Stimulated activated CD4-positive, alpha-beta T cell treated with anti-CD3 and anti-CD28 coated beads, Interleukin-4, amount 100 ng/mL, for 48 hours (primary cell): ENCODE measurements around the gene SPIN1.
"Not testable (repeated sequence)": the region's sequence is repeated elsewhere in the genome, so short reads cannot be mapped to it uniquely, and the experiment has no call there.

ENCODE experiments used
- DNase-seq, 2 donors: peaks; one replicate each; pipeline ENCODE4 v3.0.0-alpha.2; 2020; ENCODE audit warnings: low read depth in 2 of 2

SPIN1 gene

GRCh38 chr9:88388203-88388885 is at the start of gene SPIN1:
TSS of gene SPIN1 (plus strand) at chr9:88388444. CDS start at chr9:88426540, 38,096 bp downstream.
- DNase-seq = peak; percentile 75 to 79

DNA sequence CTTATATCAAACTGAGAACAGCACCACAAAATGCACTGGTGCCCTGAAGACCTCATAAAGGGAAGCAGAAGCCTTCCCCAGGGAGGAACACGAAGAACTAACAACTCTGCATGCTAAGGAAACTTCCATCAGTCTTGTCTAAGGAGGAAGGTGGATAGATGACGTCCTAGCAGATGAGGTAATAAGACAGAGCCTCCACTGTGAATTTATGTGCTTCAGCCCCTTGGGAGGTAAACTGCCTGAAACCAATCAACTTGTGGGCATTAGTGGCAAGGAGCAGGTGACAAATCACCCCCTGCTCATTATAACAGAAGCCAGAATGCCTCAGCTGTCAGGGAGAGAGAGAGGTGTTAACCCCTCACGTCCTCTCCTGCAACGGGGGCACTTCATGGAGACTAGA is 48.9 kb upstream of the SPIN1 start:
- DNase-seq = no peak

- DNase-seq = no peak
These were observed 46.0 kb upstream of the SPIN1 start for GRCh38 chr9:88342246-88342645.

DNA sequence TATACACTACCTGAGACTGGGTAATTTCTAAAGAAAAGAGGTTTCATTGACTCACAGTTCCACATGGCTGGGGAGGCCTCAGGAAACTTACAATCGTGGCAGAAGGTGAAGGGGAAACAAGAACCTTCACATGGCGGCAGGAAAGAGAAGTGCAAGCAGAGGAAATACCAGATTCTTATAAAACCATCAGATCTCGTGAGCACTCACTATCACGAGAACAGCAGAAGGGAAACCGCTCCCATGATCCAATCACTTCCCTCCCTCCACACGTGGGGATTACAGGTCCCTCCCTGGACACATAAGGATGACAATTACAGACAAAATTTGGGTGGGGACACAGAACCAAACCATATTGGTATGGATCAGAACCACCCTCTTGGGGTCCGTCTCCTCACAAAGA is 44.2 kb upstream of the SPIN1 start:
- no peak for DNase-seq

DNA sequence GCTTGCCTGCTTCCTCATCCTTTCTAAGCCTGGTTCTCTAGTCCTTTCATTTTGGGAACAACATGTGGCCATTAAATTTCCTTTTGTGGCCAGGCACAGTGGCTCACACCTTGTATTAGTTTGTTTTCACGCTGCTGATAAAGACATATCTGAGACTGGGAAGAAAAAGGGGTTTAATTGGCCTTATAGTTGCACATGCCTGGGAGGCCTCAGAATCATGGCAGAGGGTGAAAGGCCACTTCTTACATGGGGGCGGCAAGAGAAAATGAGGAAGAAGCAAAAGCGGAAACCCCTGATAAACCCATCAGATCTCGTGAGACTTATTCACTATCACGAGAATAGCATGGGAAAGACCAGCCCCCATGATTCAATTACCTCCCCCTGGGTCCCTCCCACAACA is 37.9 kb upstream of the SPIN1 start:
- not testable (repeated sequence) for DNase-seq

GRCh38 chr9:88355166-88355565 is 33.1 kb upstream of the SPIN1 start:
- DNase-seq = no peak

GRCh38 chr9:88357250-88357649 is 31.0 kb upstream of the SPIN1 start:
- DNase-seq = not testable (repeated sequence)

DNA sequence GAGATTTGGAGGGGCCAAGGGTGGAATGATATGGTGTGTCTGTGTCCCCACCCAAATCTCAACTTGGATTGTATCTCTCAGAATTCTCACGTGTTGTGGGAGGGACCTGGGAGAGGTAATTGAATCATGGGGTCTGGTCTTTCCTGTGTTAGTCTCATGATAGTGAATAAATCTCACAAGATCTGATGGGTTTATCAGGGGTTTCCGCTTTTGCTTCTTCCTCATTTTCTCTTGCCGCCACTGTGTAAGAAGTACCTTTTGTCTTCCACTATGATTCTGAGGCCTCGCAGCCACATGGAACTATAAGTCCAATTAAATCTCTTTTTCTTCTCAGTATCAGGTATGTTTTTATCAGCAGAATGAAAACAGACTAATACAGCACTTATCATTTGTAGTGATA is 29.5 kb upstream of the SPIN1 start:
- DNase-seq = no peak

DNA sequence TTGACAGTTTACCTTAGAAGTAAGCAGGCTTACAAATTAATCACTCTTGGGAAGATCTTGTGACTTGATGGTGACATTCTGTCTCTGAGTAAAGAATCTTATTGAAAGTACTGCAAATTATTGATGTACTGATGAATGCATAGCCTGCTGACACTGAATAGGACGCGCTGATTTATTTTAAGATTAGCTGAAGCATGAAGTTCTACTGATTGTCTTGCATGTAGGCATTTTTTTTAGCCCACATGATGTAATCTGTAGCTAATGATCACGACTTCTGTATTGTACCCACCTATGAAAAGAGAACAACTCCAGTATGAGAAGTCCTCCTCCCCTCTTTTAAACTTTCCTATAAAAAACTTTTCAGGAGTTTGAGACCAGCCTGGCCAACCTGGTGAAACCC is 28.3 kb upstream of the SPIN1 start:
- no peak for DNase-seq

GRCh38 chr9:88362681-88363080 is 25.6 kb upstream of the SPIN1 start:
- DNase-seq = no peak

DNA sequence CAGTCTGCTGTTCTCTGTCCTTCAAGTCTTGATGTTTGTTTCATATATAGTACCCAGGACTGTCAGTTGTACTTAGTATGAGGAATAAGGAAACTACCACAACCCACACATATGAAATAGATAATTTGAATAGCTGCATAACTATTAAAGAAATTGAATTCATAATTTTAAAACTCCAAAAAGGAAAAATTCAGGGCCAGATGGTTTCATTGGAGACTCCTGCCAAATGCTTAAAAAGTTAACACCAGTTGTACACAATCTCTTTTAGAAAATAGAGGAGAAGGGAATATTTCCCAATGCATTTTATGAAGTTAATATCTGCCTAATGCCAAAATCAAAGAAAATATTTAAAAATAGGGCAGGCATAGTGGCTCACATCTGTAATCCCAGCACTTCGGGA is 24.6 kb upstream of the SPIN1 start:
- no peak for DNase-seq

DNA sequence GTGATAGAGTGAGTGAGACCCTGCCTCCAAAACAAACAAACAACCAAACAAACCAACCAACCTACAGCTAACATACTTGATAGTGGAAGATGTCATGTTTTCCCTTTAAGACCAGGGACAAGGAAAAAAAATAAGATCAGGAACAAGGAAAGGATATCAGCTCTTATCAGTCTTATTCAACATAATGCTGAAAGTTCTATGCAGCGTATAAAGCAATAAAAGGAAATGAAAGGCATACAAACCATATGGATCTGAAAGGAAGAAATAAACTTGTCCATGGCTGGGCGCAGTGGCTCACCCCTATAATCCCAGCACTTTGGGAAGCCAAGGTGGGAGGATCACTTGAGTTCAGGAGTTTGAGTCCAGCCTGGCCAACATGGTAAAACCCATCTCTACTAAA is 23.5 kb upstream of the SPIN1 start:
- DNase-seq = no peak

- DNase-seq = no peak
These were observed 17.9 kb upstream of the SPIN1 start for GRCh38 chr9:88370346-88370745.

GRCh38 chr9:88372103-88372654 is 16.1 kb upstream of the SPIN1 start:
- DNase-seq = no peak

- DNase-seq = no peak
These were observed 15.2 kb upstream of the SPIN1 start for GRCh38 chr9:88373045-88373444.

DNA sequence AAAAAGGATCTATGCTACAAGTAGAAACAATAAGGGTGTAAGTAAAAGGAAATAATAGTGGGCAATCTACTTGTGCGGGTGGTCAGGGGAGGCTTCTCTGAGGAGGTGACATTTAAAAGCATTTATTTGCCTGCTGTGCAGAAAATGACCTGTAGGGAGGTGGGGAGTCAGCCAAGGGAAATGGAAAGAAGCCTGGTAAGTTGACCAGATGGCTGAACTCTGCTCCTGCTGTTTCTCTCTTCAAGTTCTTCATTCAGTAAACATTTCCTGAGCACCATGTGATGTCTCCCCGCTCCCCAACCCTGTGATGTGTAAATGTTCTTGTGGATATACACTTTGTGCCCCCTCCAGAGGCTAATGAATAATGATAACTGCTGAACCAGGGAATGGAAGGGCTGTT is 9.9 kb upstream of the SPIN1 start:
- DNase-seq = no peak

DNA sequence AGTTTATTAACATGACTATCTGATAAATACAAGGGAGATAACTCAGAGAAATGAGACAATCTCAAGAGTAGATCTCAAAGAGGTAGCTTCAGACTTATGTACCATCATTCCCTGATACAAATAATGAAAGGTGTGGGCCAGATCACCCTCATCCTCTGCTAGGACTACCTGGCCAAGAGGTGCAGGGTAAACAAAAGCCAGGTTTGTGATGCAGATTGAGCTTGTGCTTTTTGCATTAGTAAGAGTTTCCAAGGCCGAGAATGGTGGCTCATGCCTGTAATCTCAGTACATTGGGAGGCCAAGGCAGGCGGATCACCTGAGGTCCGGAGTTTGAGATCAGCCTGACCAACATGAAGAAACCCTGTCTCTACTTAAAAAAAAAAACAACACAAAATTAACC is 8.9 kb upstream of the SPIN1 start:
- no peak for DNase-seq

- no peak for DNase-seq
These were observed 8.1 kb upstream of the SPIN1 start for GRCh38 chr9:88380118-88380517.

- DNase-seq = not testable (repeated sequence)
These were observed 6.9 kb upstream of the SPIN1 start for GRCh38 chr9:88381322-88381721.

DNA sequence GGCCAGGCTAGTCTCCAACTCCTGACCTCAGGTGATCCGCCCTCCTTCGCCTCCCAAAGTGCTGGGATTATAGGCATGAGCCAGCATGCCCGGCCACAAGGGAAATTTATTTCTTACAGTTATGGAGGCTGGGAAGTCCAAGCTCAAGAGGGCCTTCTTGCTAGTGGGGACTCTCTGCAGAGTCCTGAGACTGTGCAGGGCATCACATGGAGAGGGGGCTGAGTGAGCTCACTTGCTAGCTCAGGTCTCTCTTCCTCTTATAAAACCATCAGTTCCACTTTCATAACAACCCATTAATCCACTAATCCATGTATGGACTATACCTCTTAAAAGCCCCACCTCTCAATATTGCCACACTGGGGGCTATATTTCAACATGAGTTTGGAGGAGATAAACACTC is 5.1 kb upstream of the SPIN1 start:
- no peak for DNase-seq

DNA sequence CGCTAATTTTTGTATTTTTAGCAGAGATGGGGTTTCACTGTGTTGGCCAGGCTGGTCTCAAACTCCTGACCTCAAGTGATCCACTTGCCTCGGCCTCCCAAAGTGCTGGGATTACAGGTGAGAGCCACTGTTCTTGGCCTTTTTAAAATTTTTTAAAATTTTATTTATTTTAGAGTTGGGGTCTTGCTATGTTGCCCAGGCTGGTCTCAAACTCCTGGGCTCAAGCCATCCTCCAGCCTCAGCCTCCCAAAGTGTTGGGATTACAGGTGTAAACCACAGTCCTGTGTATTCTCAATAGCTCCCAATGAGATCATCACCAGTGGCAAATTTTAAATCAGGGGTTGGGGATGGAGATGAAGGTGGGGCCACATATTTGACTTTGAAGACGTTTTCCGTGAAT is 2.1 kb upstream of the SPIN1 start:
- not testable (repeated sequence) for DNase-seq

DNA sequence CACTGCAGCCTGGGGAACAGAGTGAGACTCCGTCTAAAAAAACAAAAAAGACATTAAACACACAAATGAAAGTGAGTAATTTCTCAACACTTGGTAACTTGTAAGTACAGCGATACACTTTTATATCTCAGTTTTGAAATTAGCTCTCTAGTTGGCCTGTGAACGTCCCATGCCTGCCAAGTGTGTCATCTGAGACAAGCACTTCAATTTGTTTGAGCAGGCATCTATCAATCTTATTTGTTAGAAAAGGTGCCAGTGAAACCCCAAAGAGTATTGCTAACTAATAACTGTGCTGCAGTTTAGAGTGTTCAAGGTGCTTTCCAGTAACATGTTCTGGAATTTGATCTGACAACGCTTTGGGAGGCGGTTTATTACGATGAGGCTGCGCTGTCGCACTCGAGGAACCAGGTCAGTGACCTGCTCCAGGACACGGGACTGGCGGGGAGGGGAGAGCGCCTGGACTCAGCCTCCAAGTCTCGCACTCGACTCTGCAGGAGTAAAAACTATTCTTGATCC is 1.1 kb upstream of the SPIN1 start:
- peak; percentile 4 to 6 for DNase-seq

DNA sequence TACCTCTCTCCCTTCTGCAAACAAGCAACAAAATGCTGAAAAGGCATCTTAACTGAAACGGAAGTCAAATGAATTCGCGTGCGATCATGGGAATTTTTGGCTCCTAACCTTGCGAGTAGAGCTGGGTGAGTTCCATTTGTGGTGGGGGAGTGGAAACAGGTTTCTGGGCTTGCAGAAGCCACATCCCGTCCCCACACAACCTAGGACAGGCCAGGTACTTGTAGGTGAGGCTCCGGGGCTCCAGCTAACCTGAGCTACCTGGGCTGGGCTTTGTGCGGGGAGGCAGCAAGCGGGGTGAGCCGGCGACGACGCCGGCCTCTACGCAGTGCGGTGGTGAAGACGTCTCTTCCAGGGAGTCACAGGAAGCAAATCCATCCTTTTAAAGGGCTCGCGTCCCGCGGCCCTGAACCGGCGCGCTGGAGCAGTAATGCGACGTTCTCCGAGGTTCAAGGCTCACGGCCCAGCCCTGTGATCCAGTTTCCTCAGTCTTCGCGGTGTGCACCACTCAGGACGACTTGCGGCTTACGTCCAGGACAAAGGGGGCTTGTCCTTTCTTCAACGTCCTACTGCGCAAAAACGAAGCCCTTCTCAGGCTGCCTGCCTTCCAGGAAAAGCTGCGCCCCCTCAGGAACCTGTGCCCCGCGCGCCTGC is 567 bp upstream of the SPIN1 start:
- DNase-seq = peak; percentile 2 to 6
